Stimulated activated CD4-positive, alpha-beta T cell treated with anti-CD3 and anti-CD28 coated beads, Interleukin-1b, Interleukin-23, amount 100 ng/mL, for 4 hours (primary cell): ENCODE measurements around the gene CACNG4.
"Not testable (repeated sequence)": the region's sequence is repeated elsewhere in the genome, so short reads cannot be mapped to it uniquely, and the experiment has no call there.

ENCODE experiments used
- DNase-seq, 2 donors: peaks; one replicate each; pipeline ENCODE4 v3.0.0-alpha.2; 2020; ENCODE audit warnings: low read depth in 2 of 2

The CACNG4 gene

DNA sequence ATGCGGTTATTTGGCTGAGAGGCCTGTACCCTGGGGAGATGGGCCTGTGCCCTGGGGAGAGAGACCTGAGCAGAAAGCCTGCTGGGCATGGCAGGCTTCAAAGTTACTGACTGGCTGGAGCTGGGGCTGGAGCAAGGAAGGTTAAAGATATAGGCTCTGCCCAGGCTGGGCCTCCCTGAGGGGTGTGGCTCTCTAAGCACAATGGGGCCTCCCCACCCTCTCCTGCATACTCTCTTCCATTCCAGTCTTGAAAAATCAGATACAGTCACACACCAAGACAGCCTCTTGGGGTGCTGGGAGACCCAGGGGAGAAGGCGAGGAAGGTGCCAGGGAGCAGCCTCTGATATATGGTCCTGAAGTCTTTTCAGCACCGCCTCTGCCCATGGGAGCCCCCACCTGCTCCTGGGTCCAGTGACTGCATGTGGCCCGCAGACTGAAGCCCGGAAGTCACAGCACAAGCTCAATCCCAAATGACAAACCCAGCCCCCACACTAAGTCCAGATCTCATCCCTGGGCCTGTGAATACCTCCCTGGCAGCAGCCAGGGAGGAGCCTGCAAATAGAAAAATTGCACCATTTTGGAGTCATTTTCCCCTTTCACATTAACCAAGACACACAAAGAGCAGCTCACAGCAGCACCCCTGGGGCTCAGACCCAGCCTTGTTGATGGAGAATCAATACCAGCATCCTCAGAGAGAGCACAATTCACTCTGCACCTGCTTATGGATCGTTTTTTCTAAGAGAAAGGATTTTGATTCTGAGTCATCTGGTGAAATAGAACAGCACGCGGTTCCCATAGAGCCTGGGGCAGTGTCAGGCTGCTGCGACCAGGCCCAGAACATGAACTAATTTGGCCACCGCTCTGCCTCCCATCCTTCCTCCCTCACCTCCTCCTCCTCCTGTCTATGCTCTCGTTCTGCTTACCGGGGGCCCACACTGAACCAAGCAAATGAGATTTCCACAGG, 54.2 kb downstream of the CACNG4 start:
- DNase-seq: no peak

GRCh38 chr17:67019809-67020208, 55.3 kb downstream of the CACNG4 start:
- DNase-seq: no peak

- DNase-seq: no peak
Measured at GRCh38 chr17:67020293-67020766, 55.8 kb downstream of the CACNG4 start.

DNA sequence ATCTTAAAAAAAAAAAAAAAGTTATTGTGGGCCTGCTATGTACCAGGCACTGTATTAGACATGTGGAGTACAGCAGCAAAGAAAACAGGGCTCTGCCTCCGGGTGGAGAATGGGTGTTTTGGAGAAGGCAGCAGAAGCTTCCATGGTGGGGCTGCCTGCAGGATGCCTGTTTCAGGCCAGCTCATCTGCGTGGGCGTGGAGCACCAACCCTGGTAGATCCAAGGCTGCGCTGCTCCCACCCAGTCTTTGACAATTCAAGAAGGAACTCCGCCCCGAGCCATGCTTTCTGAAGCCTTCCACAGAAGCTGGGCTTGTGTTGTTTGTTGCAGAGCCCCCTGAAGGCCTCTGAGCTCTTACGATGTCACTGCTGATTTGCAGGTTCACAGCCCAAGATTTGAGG, 56.7 kb downstream of the CACNG4 start:
- no peak for DNase-seq

- no peak for DNase-seq
Measured at GRCh38 chr17:67021743-67022450, 57.4 kb downstream of the CACNG4 start.

DNA sequence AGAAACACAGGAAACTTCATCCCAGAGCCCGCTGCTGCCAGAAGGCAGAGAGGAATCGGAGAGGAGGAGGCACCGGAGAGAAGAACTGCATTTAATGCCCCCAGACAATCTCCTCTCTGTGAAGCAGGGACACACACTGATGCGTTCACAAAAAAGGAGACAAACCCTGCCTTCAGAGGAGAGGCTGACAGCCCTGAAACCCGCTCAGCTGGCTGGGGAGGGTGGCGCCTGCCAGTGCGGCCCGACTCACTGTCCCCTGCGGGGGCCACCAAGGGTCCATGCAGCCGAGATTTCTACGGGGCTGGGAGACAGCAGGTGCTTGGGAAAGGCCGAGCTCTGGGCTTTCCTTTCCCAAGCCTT, 57.9 kb downstream of the CACNG4 start:
- DNase-seq: no peak

DNA sequence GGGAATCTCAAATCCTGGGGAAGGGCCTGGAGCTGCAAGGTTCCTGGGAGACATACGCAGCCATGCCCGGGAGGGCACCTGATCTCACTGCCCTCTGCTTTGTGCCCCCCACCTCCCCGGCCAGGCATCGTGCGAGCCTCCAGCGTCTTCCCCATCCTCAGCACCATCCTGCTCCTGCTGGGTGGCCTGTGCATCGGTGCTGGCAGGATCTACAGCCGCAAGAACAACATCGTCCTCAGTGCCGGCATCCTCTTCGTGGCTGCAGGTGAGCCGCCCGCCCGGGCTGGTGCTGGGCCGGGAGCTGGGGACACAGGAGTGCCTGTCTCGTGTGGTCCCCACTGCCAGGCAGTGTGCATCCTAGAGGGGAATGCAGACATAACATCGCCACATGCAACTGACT, 60.2 kb downstream of the CACNG4 start:
- no peak for DNase-seq

- DNase-seq: no peak
Measured at GRCh38 chr17:67025216-67025792, 60.8 kb downstream of the CACNG4 start.

DNA sequence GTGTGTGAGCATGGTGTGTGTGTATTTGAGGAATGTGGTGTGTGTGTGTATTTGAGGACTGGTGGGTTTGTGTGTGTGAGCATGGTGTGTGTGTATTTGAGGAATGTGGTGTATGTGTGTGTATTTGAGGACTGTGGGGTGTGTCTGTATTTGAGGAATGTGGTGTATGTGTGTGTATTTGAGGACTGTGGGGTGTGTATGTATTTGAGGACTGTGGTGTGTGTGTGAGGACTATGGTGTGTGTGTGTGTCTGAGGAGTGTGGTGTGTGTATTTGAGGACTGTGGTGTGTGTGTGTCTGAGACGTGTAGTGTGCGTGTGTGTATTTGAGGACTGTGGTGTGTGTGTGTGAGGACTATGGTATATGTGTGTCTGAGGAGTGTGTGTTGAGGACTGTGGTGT, 61.8 kb downstream of the CACNG4 start:
- DNase-seq: no peak

DNA sequence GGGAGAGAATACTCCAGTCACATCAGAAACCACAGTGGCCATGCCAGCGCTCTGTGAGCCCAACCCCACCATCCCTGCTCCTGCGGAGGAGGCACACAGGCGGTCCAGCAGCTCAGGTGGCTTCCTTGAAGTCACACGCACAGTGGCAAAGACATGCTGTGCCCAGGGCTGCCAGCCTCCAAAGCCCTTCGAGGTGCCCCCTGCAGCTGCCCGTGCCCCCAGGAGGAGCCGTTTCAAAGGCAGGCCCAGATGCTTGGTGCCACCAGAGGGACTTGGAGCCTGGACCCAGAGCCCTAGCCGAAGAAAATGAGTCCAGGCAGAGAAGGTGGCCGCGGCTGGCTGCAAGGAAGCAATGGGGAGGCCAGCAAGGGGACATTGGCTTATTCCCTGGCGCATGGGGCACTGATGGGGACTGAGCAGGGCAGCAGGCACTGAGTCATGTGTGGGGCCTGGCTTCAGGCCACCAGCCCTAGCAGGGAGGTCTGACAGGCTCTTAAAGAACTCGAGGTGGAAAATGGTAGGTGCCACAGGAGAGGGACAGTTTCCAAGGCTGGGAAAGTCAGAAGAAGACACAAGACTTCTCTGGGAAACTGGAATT, 62.6 kb downstream of the CACNG4 start:
- DNase-seq: no peak

DNA sequence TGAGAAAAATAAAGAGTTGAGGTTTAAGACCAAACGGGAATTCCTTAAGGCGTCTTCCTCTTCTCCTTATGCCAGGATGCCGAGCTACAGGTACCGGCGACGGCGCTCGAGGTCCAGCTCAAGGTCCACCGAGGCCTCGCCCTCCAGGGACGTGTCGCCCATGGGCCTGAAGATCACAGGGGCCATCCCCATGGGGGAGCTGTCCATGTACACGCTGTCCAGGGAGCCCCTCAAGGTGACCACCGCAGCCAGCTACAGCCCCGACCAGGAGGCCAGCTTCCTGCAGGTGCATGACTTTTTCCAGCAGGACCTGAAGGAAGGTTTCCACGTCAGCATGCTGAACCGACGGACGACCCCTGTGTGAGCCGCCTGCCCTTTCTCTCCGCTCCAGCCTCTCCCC, 66.1 kb downstream of the CACNG4 start:
- DNase-seq: no peak

- DNase-seq: no peak
Measured at GRCh38 chr17:67032382-67032781, 67.9 kb downstream of the CACNG4 start.

GRCh38 chr17:67032985-67033384, 68.5 kb downstream of the CACNG4 start:
- DNase-seq: no peak

DNA sequence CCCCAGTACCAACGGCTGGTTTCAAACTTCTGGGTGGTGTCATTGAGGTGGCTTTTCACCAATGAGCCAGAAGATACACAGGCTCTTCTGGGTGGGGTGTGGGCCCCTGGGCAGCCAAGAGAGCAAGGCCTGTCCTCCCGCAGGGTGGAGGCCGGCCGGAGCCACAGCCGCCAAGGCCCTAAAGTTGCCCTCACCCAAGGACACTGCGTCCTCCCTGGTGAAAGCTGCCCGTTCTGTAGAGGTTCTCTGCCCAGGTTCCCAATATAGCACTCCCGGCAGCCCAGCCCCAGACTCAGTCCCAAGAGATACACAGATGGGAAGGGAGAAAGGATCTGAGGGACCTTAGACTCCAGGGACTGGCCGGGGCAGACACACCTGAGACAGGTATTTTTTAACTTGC, 69.1 kb downstream of the CACNG4 start:
- DNase-seq: no peak

DNA sequence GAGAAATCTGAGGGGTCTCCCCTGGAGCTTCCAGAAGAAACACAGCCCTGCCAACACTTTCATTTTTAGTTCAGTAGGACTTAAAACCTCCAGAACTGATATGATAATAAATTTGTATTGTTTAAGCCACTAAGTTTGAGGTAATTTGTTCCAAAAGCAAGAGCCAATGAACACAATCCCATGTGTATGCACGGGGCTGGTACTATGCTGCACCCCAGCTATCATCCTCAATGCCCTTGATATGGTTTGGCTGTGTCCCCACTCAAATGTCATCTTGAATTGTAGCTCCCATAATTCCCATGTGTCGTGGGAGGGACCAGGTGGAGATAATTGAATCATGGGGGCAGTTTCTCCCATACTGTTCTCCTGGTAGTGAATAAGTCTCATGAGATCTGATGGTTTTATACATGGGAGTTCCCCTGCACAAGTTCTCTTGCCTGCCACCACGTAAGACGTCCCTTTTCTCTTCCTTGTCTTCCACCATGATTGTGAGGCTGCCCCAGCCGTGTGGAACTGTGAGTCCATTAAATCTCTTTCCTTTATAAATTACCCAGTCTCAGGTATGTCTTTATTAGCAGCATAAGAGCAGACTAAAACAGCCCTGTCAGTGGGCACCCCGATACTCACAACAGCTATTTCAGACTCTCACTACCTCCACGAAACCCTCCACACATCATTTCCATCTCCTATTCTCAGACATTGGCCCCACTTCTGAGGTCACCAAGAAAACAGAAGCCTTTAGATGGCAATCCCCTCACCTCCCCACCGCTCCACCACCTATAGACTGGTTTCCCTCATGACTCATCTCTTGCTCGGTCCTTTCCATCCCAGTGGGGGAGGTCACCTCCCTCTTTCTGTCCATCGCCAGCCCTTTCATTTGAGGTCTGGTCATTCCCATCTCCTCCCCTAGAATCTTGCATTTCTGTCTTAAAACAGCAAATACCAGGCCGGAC, 70.9 kb downstream of the CACNG4 start:
- no peak for DNase-seq

GRCh38 chr17:67038861-67039365, 74.4 kb downstream of the CACNG4 start:
- no peak for DNase-seq

GRCh38 chr17:67040652-67041051, 76.1 kb downstream of the CACNG4 start:
- no peak for DNase-seq

- not testable (repeated sequence) for DNase-seq
Measured at GRCh38 chr17:67041119-67041518, 76.6 kb downstream of the CACNG4 start.

DNA sequence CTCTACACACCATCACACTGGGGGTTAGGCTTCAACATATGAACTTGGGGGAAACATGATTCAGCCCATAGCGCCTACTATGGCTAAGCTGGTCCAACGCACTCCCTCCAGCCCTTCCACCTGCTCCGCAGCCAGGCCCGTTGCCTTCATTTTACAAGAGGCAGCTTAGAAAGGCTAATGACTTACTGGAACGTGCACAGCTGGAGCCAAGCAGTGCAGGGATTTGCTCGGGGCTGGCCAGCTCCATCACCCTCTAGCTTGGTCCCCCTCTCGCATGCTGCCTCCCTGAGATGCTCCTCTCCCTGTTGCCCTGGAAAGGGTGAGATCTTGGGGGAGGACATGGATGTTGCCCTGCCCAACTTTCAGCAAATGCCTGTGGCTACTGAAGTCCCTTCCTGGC, 77.0 kb downstream of the CACNG4 start:
- no peak for DNase-seq

- DNase-seq: no peak
Measured at GRCh38 chr17:67041941-67042899, 77.7 kb downstream of the CACNG4 start.
